Stimulated activated CD4-positive, alpha-beta T cell treated with anti-CD3 and anti-CD28 coated beads, Interleukin-4, amount 100 ng/mL, for 24 hours (primary cell): ENCODE results near the gene PPP4R3A.
"Not testable (repeated sequence)": the region's sequence is repeated elsewhere in the genome, so short reads cannot be mapped to it uniquely, and the experiment has no call there.

Experiments
- DNase-seq: peaks from one replicate; pipeline ENCODE4 v3.0.0-alpha.2; 2020

The PPP4R3A gene

DNA sequence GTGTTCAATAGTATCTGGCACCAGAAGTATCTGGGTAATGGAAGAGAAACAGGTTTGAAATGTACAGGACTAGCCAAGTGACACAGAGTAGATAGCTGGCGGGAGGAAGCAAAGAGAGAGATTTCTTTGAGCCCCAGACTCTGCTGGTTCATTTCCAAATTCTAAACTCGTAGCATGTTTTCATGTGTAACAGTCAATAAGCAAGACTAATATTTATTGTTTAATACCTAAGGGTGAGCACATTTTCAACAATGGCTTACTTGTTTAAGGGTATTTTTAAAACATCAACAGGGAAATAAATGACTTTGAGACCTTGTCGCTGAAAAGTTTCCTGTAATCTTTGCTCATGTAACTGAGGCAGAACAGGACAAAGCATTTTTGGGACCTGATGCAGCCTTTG is 80.7 kb downstream of the PPP4R3A start:
- no peak for DNase-seq

DNA sequence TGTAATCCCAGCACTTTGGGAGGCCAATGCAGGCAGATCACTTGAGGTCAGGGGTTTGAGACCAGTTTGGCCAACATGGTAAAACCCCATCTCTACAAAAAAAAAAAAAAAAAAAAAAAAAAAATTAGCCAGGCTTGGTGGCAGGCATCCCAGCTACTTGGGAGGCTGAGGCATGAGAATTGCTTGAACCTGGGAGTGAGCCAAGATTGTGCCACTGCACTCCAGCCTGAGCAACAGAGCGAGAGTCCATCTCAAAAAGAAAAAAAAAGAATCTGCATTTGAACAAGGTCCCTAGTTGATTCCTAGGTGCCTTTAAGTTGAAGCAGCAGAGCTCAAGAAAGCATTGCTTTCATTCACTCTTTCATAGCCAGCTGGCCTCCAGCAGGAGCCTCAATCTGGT is 81.2 kb downstream of the PPP4R3A start:
- DNase-seq = not testable (repeated sequence)

DNA sequence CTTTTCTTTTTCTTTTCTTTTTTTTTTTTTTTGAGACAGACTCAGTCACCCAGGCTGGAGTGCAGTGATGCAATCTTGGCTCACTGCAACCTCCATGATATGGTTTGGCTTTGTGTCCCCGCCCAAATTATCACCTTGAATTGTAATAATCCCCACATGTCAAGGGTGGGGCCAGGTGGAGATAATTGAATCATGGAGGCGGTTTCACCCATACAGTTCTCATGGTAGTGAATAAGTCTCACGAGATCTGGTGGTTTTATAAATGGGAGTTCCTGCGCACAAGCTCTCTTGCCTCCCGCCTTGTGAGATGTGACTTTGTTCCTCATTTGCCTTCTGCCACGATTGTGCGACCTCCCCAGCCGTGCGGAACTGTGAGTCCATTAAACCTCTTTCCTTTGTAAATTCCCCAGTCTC is 84.6 kb downstream of the PPP4R3A start:
- not testable (repeated sequence) for DNase-seq

- no peak for DNase-seq
These were observed 85.1 kb downstream of the PPP4R3A start for GRCh38 chr14:91424813-91425530.

DNA sequence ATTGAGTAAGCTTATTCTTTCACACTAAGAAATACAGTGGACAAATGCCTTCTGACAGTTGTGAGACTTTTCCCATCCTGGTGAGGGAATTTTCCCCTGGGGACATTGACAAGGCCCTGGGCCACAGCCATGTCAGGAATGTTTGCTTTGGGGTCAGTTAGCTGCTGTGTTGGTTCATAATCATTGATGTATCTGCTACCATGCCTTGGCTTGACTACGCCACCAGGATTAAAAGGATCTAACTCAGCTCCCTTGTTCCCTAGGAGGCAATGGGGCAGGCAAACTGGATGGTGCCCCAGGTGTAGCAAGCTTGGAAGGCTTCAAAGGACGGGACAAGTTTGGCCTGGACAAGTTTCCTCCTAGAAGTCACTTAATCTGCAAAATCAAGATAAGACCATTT is 89.4 kb downstream of the PPP4R3A start:
- no peak for DNase-seq

GRCh38 chr14:91419451-91419850 is 90.7 kb downstream of the PPP4R3A start:
- DNase-seq = no peak

GRCh38 chr14:91419044-91419397 is 91.1 kb downstream of the PPP4R3A start:
- no peak for DNase-seq

- peak; percentile 86 for DNase-seq
These were observed 91.6 kb downstream of the PPP4R3A start for GRCh38 chr14:91418387-91419043.

- peak; percentile 66 for DNase-seq
These were observed 92.1 kb downstream of the PPP4R3A start for GRCh38 chr14:91417983-91418386.

DNA sequence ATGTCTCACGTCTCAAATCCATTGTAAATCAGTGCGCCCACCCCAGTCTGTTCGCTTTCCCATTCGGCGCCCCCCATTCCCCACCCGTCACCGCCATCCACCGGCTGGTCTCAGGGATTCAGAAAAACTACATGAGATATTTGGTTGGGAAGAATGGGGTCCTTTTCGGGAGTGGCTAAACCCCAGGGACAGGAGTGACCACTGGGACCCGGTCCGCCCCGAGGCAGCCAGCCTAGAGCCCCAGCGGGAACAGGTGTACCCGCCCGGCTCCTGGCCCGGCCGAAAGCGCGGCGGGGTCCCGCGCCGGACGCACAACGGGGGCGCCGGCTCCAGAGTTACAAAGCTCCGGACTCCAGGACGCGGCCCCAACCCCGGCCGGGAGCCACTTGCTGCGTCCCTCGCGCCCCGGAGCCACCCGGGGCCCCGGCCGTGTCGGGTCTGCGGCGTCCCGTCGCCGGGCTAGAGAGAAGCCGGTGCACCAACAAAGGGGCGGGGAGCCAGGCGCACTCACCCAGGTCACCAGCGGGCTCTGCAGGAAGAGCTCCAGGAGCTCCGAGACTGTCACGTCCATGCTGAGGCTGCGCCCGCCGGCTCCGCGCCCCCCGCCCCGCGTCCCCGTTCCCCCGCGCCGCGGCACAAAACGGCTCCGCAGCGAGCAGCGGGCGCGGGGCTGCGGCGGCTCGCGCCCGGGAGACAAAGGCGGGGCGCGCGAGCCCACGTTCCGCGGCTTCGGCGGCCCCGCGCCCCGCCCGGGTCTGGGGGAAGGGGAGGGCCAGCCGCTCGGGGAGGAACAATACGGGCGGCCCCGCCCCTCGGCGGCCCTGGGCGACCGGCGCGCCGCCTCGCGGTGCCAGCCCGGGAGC is 92.8 kb downstream of the PPP4R3A start, which contains the start of gene CCDC88C:
Gene CCDC88C, minus strand, starts transcription at position 701 of the 863 bp plus-strand sequence. Its CDS starts 130 bp downstream, at position 571.
- peak; percentile 73 for DNase-seq

- peak; percentile 35 for DNase-seq
These were observed 93.4 kb downstream of the PPP4R3A start for GRCh38 chr14:91416744-91417119.

DNA sequence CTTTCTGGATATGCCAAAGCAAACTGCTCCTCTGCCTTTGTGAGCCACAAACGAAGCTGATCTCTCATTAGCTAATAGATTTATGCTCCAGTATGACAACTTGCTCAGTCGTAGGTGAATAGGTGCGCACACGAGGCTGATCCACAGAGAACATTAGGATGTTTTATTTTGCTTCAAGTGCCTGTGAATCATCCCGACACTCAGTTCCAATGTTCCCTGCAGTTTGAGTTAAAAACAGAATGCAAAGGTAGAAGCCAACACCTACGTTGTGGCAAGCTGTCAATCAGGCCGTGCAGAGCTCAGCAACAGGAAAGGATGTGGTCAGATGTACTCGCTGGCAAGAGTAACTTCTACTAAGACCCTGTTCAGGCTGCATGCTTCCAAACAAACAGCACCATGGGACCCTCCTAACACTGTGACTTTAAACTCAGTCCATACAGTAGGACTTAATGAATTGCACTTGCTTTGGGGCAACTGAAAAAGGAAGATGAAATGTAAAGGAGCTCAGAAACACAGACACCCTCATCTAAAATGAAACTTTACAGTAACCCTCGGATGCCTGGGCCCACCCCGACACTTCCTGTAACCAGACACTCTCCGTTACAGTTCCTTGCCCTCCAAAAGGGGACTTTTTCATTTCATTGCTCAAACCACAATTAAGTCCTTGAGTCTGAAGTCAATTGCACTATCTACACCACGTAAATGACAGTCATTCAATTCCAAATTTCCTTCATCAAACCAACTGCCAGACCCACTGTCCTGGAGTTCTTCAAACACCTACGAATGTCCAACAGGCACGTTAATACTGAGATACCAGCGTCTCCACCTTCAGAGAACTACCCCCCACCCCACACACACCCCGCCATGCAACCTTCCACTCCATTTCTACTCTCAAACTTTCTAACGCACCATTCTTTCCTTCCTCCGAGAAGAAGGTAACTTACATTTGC is 94.0 kb downstream of the PPP4R3A start:
- peak; percentile 71 for DNase-seq

GRCh38 chr14:91414475-91414833 is 95.7 kb downstream of the PPP4R3A start:
- DNase-seq = no peak

GRCh38 chr14:91413547-91414474 is 96.3 kb downstream of the PPP4R3A start:
- DNase-seq = peak; percentile 42

DNA sequence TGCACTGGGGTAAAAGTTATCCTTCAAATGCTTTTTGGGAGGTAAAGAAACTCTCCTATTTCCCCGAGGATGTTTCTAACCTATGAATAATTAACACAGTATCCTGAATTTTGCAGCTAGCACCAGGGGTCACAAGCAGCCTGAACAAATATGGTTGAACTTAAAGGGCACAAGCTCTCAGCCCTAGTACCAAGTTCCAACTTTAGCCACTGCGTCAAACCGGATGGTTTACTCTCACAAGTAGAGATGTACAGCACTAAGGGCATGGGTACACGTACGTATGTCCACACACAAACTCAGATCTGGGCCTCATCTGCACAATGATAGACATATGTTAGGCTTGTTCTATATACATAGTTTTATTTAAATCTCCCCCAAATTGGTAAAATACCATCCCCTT is 97.2 kb downstream of the PPP4R3A start:
- DNase-seq = no peak

DNA sequence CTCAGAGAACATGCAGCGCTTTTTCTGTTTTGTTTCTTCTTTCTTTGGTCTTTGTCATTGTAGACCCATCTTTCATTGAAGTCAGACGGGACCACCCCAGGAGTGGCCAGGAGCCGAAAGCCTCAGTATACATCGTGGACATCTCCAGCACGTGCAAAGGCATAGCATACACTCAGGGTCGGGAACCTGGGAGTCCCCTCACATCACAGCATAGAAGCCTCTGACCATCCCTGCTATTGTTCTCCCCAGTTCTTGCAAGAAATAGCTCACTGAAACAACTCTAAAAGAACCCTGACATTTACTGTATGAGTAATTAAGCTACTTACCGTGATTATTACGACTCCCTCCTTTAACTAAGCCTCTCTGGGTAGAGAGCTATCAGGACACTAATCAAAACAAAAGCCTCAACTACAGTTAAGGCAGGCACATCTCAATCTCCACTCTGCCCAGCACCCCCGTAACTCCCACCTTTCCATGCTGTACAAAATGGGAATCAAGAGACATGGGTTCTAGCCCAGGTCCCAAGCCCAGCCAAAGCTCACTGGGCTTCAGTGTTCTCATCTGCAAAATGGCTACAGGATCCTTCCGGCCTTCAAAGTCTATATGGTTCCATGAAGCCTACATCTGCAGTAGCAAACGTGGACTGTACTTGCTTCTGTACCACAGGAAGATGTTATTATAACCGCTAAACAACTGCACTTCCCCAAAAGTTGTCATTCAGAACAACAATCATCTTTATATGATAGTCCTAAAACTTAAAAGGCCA is 99.2 kb downstream of the PPP4R3A start:
- DNase-seq = no peak

- peak; percentile 61 for DNase-seq
These were observed 100.0 kb downstream of the PPP4R3A start for GRCh38 chr14:91409928-91410718.

DNA sequence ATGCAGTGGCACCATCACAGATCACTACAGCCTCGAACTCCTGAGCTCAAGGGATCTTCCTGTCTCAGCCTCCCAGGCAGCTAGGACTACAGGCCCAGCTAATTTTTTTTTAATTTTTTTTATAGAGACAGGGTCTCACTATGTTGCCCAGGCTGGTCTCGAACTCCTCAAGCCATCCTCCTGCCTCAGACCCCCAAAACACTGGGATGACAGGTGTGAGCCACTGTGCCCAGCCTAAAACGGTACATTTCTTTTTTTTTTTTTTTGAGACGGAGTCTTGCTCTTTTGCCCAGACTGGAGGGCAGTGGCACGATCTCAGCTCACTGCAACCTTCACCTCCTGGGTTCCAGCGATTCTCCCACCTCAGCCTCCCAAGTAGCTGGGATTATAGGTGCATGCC is 100.9 kb downstream of the PPP4R3A start:
- DNase-seq = not testable (repeated sequence)
